Right lobe of liver (tissue), 6 donors: Measurements from ENCODE around the gene CARNS1. TPM values are rescaled to one million over a fixed set of nuclear protein-coding genes. Genes with fewer than 3 reads are reported as not detected.

Source experiments
- ATAC-seq, 4 donors: fragments of 200-7000 bp; cut with Tn5 transposase; one replicate each; pipeline ENCODE4 v1.9.1; 2020; ENCODE audit warnings: mild to moderate bottlenecking in 4 of 4, moderate library complexity in 4 of 4
- DNase-seq, 3 donors: peaks; one replicate each; pipeline ENCODE4 v3.0.0-alpha.2; 2020
- H3K27ac ChIP-seq, 3 donors: fragments of 200-600 bp; one replicate each; pipeline ENCODE4 v1.8.0; 2022
- H3K27me3 ChIP-seq, 2 donors: fragments of 200-600 bp; one replicate each; pipeline ENCODE4 v1.8.0; 2022
- H3K36me3 ChIP-seq, 4 donors: fragments of 200-600 bp; sonication (generic) in 1 of 4; one replicate each; pipeline versions ENCODE4 v1.5.1 to v1.8.0; 2017 to 2022; ENCODE audit warnings: control low read depth in 1 of 4
- H3K4me1 ChIP-seq, 4 donors: fragments of 200-600 bp; sonication (generic) in 1 of 4; one replicate each; pipeline versions ENCODE4 v1.5.1 to v1.8.0; 2017 to 2022; ENCODE audit warnings: control low read depth in 1 of 4
- H3K4me3 ChIP-seq, 3 donors: fragments of 200-600 bp; one replicate each; pipeline ENCODE4 v1.8.0; 2022
- H3K9me3 ChIP-seq, 4 donors: fragments of 200-600 bp; sonication (generic) in 1 of 4; one replicate each; pipeline versions ENCODE4 v1.5.1 to v1.8.0; 2017 to 2022; ENCODE audit warnings: control low read depth in 1 of 4
- POLR2A ChIP-seq: fragments of 450-650 bp; IDR thresholded peaks from one replicate; pipeline ENCODE4 v1.6.1; 2017; ENCODE audit warnings: antibody characterized with exemption, mild to moderate bottlenecking
- WGBS: methylation state at CpG from one replicate; pipeline ENCODE4 v1.1.6; 2018; ENCODE audit warnings: low coverage, low lambda C conversion rate; ENCODE audit not compliant: insufficient coverage; ENCODE audit errors: missing lambda C conversion rate; 5-methylcytosine and 5-hydroxymethylcytosine counted together
- intact Hi-C, 2 donors: fragments of 100-400 bp; cut with DNase I; formaldehyde crosslinking; loops; one replicate each; pipeline versions ENCODE4 v1.11.2 to v1.14.1; 2022
- total RNA-seq, 6 experiments: library from RNA; depleted of rRNA in 2 of 6; stranded (reverse); fragments of >200 nt in 2 of 6; fragmentation: NEBNext Ultra II Directional in 3 of 6; extraction: Animal tissue kit (Norgen Biotek cat#: 25700) in 3 of 6; gene quantifications; one replicate each; pipeline versions ENCODE4 v1.1.0 to v1.2.4, GENCODE V29; 2016 to 2023
- TF ChIP-seq, protein P1 (sequence below), 4 donors: fragments of 200-600 bp in 3 of 4; fragments of 450-650 bp in 1 of 4; IDR thresholded peaks; one replicate each; pipeline versions ENCODE4 v1.5.1 to v1.8.0; 2016 to 2022; ENCODE audit warnings: antibody characterized with exemption in 4 of 4, mild to moderate bottlenecking in 2 of 4
- donor health status: DM: no; HTN: yes; CAD: no.
- donor health status: DM: no; HTN: no; CAD: no.
- donor health status: DM: no; HTN: no; CAD: no.
- donor health status: DM: no; HTN: yes; CAD: no.
- donor health status: DM: no; HTN: yes; CAD: no.

CARNS1 gene
- total RNA-seq, 6 experiments from 2014 or later, result 0.12 to 0.31 (median 0.22) TPM; not detected in 1

DNA sequence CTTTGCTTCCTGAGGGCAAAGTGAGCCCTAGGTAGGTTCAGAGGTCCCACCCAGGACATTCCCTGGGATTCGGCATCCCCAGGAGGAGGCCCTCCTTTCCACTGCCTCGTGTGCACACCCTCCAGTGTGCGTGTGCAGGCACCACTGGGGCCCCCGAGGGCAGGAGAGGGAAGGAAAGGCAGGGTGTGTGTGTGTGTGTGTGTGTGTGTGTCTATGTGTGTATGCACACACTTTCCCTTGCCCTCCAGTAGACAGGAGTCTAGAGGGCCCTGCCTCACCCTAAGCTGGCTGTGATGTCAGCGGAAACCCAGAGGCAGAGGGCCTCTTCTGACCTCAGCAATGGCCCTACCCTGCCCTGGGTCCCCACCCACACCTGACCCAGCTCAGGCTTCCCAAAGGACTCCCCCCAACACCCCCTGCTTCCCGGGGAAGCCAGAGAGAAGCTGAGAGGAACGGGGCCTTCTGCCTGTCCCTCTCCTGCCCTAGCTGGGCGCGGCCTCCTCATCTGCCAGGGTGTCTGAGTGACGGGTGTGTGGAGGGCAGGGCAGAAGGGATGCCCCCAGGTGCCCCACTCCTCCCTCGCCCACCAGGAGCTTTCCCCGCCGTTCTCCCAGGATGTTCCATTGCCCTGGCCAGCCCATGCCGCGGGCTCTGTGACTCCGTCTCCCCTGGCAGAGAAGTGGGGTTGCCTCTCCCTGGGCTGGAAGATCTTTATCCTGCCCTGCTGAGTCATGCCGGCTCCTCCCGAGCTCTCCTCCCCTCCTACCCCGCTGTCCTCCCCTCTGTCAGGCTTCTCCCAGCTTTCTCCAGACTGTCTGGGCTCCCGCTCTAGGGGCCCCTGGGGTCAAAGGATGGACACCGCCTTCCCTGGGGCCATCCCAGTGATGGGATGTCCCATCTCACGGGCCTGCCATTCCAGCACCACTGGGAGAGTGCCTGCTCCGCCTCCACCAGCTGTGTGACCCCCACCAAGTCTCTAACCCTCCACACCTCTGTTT lies 36.1 kb upstream of the CARNS1 start:
- Histone ChIP-seq H3K27ac (no peak overlapping the region), H3K36me3 (no peaks in the 10 kb centered on the region), H3K9me3 (no peaks in the 10 kb centered on the region), H3K4me1 (peaks cover 0 to 5% (median 2%) of the 10 kb centered on the region in 4 donors), H3K4me3 (no peak overlapping the region), H3K27me3 (no peaks in the 10 kb centered on the region)
- ATAC-seq (no peak), DNase-seq (no peak)
- intact Hi-C loops, result loop anchor here (5.0 to 10.0 kb wide), 2 partner anchors 32 to 105 kb away; no protein-coding TSS in a partner anchor
- 80% methylated on average over 4 of the region's 23 CpGs for WGBS
- no peak for TF ChIP-seq POLR2A
- TF ChIP-seq, protein P1, sequence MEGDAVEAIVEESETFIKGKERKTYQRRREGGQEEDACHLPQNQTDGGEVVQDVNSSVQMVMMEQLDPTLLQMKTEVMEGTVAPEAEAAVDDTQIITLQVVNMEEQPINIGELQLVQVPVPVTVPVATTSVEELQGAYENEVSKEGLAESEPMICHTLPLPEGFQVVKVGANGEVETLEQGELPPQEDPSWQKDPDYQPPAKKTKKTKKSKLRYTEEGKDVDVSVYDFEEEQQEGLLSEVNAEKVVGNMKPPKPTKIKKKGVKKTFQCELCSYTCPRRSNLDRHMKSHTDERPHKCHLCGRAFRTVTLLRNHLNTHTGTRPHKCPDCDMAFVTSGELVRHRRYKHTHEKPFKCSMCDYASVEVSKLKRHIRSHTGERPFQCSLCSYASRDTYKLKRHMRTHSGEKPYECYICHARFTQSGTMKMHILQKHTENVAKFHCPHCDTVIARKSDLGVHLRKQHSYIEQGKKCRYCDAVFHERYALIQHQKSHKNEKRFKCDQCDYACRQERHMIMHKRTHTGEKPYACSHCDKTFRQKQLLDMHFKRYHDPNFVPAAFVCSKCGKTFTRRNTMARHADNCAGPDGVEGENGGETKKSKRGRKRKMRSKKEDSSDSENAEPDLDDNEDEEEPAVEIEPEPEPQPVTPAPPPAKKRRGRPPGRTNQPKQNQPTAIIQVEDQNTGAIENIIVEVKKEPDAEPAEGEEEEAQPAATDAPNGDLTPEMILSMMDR (IDR thresholded peaks at IDR 0.05), result no peak

DNA sequence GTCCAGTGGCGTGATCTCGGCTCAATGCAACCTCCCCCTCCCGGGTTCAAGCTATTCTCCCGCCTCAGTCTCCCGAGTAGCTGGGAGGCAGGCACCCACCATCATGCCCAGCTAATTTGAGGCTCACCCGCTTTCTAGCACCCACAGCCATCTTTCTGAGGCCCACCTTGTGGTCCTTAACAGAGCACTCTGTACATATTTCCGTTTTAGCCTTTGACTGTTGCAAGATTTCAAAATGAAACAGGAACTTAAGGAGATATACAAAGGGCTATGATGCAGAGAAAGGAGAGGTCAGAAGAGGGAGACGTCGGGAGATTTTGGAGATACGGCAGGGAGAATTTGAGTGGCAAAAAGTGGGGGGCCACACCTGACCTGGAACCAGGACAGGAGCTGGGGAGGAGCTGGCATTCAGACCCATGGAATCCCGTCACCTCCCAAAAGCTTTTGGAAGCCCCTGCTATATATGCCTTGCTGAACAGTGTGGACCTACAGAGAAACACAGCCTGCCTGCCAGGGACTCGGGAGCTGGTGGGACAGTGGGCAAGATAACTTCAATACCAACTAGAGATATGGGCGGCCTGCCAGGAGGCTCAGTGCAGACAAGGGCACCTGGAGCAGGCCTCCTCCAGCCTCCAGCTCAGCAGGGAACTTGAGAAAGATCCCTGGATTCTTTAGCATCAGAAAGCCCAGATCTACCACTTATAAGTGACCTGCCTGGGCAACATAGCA lies 34.1 kb upstream of the CARNS1 start:
- no peaks in the 10 kb centered on the region for H3K4me1 ChIP-seq
- intact Hi-C loops, result loop anchor here (5.0 to 10.0 kb wide), 2 partner anchors 34 to 107 kb away; no protein-coding TSS in a partner anchor
- H3K27me3 ChIP-seq, result no peaks in the 10 kb centered on the region
- ATAC-seq (peak in 1 of 4 donors; percentile 11), DNase-seq (no peak)
- no peak overlapping the region for H3K4me3 ChIP-seq
- no peak overlapping the region for H3K27ac ChIP-seq
- TF ChIP-seq, protein P1 (IDR thresholded peaks at IDR 0.05), result no peak
- no peak for TF ChIP-seq POLR2A
- WGBS, result 41% methylated on average over 7 of the region's 13 CpGs
- H3K9me3 ChIP-seq, result no peaks in the 10 kb centered on the region
- no peaks in the 10 kb centered on the region for H3K36me3 ChIP-seq

DNA sequence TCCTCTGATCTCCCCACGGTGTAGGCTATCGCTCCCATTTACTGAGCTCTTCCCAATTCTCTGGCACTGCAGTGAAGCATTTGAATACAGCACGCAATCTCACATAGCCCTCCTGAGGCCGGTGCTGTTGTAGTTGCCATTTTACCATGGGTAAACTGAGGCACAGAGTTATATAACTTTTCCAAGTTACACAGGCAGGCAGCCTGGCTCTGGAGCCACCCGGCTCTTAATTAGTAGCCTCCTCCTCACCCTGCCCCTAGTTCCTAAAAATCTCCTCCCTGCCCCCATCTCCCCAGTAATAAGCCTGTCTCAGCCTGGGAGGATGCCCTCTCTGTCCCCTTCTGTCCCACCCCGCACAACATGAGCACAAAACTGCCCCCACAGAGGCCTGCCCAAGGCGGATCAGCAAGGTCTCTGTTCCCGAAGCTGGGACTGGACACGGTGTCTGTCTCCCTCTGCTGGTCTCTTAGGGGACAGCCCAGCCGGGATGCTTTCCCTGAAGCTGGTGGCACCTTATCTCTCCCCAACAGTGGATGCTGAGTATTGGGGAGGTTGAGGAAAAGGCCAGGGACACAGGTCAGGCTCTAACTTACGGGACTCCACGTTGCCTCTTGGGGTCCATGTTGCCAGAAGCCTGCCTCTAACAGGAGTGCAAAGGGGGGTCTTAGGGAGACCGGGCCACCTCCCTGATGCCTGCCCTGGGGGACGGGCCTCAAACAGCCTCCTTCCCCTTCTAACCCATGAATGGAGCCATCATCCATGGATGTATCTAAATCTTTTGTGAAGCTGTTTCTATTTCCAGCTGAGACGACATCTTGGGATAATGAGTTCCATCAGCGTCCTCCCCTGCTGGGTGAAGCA lies 33.0 kb upstream of the CARNS1 start:
- WGBS, result 35% methylated on average over 10 of the region's 16 CpGs
- intact Hi-C loops, result loop anchor here (5.0 to 10.0 kb wide), 2 partner anchors 35 to 108 kb away; no protein-coding TSS in a partner anchor
- TF ChIP-seq POLR2A, result no peak
- TF ChIP-seq, protein P1 (IDR thresholded peaks at IDR 0.05), result peak; percentile 92 to 98 (median 95)

DNA sequence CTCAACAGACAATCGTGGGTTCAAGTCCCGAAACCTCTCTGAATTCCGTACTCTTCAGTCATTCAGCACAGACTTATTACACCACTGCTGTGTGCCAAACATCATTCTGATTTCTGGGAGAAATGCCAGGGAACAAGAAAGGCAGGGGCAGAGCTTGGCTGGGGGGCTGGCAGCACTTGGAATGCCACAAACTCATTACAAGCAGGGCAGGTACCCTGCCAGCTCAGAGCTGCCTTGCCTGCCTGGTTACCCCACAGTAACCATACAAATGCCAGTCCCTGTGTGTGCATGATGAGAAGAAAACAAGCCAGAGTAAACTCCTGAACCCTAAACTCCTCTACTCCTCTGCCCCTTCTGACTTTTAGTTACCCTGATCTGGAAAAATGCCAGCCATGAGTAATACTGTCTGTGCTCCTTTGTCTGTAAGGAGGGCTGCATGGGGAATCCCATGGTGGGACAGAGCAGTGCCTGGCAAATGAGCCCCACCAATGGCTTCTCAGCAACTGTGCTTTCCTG lies 30.6 kb upstream of the CARNS1 start:
- ATAC-seq (no peak), DNase-seq (no peak)
- Histone ChIP-seq H3K4me3 (no peak overlapping the region), H3K4me1 (no peaks in the 10 kb centered on the region), H3K27ac (no peak overlapping the region), H3K36me3 (no peaks in the 10 kb centered on the region), H3K9me3 (no peaks in the 10 kb centered on the region), H3K27me3 (no peaks in the 10 kb centered on the region)
- intact Hi-C loops, result loop anchor here (5.0 to 10.0 kb wide), 2 partner anchors 38 to 110 kb away; no protein-coding TSS in a partner anchor
- TF ChIP-seq POLR2A, result no peak
- TF ChIP-seq, protein P1 (IDR thresholded peaks at IDR 0.05), result no peak
- WGBS, result 17% methylated on average over 2 of the region's 3 CpGs

More for the DNA sequence above, 33.0 kb upstream of the CARNS1 start:
- DNase-seq, result peak; percentile 76 to 81 (median 81)
- ATAC-seq, result peak; percentile 92 to 96 (median 93)
- no peak overlapping the region for H3K4me3 ChIP-seq
- H3K27me3 ChIP-seq, result no peaks in the 10 kb centered on the region
- no peaks in the 10 kb centered on the region for H3K4me1 ChIP-seq
- H3K36me3 ChIP-seq, result no peaks in the 10 kb centered on the region
- H3K27ac ChIP-seq, result no peak overlapping the region
- H3K9me3 ChIP-seq, result no peaks in the 10 kb centered on the region
